Measurements from ENCODE around the gene DRC7.
"Not testable (repeated sequence)": the region's sequence is repeated elsewhere in the genome, so short reads cannot be mapped to it uniquely, and the experiment has no call there.

DRC7 gene

DNA sequence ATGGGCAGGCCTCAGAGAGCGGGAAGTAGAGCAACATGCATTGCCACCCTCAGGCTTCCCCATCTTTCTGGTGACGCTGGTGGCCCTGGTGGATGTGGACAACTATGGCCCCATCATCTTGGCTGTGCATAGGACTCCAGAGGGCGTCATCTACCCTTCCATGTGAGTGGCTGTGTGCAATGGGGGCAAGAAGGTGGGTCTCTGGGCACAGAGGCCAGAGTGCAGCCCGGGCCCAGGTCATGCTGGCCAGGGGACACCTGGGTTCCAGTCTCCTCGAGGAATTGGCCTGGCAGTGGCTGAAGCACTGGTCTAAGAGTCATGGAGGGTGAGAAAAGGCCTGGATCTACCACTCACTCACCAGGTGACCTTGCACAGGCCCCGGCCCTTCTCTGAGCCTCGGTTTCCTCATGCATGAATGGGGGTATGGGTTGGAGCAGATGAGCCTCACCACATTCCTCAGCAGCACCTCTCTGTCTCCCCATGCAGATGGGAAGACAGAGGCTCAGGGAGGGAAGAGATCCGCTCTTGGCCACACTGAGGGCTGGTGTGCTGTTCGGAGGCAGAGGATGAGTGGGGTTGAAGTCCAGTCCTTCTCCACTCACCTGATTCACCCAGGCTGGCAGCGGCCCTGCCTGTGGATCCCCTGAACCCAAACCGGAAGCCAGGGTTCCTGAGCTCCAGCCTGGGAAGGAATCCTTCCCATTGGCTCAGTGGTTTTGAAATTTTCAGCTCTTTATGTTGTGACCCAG is 33.7 kb upstream of the DRC7 start:
- DNase-seq (ENCODE audit: low read depth) = no peak

DNA sequence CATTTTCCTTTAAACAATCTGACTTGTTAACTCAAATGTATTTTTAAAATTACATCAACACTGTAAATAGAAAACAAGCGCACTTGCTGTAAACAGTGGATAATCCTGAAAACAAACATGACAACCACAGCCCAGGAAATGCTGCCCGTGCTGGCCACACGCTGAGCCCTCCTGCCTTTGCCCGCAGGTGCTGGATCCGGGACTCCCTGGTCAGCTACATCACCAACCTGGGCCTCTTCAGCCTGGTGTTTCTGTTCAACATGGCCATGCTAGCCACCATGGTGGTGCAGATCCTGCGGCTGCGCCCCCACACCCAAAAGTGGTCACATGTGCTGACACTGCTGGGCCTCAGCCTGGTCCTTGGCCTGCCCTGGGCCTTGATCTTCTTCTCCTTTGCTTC is 33.1 kb upstream of the DRC7 start:
- no peak for DNase-seq (ENCODE audit: low read depth)

DNA sequence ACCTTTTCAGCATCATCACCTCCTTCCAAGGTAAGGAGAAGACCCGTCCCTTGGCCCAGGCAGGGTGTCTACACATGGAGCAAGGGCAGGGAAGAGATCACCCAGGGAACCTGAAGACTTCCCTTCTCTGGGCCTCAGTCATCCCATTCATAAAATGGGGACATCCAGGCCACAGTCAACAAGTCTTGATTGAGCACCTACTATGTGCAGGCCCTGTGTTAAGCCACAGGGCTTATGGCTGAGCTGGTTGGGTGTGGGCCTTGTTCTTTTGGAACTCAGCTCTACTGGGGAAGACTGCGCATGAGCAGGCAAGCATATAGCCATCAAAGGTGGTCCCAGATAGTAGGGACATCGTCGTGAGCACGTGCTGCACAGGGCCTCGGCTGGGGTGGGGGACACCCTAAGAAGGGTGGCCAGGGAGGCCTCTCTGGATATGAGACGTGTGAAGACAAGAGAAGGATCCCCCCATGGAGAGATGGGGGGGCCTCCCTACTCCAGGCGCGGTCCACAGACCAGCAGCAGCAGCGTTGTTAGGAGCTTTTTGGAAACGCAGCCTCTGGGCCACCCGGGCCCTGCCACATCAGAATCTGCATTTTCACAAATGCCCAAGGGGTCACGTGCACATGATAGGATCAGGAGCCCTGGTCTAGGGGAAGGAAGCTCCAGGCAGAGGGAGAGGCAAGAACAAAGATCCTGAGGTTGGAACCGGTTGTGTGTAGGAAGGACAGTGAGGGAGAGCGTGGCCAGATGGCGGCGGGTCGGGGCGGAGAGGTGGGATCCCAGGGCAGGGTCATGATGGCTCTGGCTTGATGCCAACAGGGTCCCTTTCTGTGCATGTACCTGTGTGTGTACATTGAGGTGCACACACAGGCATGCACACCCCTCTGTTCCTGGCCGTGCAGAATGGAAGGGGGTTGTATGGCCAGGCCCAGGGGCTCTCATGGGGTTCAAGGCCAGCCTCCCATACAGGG is 32.4 kb upstream of the DRC7 start:
- DNase-seq (ENCODE audit: low read depth) = no peak

DNA sequence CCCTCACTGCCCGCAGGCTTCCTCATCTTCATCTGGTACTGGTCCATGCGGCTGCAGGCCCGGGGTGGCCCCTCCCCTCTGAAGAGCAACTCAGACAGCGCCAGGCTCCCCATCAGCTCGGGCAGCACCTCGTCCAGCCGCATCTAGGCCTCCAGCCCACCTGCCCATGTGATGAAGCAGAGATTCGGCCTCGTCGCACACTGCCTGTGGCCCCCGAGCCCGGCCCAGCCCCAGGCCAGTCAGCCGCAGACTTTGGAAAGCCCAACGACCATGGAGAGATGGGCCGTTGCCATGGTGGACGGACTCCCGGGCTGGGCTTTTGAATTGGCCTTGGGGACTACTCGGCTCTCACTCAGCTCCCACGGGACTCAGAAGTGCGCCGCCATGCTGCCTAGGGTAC is 31.2 kb upstream of the DRC7 start:
- DNase-seq (ENCODE audit: low read depth) = no peak

DNA sequence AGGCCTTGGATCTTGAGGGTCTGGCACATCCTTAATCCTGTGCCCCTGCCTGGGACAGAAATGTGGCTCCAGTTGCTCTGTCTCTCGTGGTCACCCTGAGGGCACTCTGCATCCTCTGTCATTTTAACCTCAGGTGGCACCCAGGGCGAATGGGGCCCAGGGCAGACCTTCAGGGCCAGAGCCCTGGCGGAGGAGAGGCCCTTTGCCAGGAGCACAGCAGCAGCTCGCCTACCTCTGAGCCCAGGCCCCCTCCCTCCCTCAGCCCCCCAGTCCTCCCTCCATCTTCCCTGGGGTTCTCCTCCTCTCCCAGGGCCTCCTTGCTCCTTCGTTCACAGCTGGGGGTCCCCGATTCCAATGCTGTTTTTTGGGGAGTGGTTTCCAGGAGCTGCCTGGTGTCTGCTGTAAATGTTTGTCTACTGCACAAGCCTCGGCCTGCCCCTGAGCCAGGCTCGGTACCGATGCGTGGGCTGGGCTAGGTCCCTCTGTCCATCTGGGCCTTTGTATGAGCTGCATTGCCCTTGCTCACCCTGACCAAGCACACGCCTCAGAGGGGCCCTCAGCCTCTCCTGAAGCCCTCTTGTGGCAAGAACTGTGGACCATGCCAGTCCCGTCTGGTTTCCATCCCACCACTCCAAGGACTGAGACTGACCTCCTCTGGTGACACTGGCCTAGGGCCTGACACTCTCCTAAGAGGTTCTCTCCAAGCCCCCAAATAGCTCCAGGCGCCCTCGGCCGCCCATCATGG is 30.5 kb upstream of the DRC7 start:
- no peak for DNase-seq (ENCODE audit: low read depth)

DNA sequence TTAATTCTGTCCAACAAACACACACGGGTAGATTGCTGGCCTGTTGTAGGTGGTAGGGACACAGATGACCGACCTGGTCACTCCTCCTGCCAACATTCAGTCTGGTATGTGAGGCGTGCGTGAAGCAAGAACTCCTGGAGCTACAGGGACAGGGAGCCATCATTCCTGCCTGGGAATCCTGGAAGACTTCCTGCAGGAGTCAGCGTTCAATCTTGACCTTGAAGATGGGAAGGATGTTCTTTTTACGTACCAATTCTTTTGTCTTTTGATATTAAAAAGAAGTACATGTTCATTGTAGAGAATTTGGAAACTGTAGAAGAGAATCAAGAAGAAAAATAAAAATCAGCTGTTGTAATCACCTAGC is 30.0 kb upstream of the DRC7 start:
- DNase-seq (ENCODE audit: low read depth) = no peak

DNA sequence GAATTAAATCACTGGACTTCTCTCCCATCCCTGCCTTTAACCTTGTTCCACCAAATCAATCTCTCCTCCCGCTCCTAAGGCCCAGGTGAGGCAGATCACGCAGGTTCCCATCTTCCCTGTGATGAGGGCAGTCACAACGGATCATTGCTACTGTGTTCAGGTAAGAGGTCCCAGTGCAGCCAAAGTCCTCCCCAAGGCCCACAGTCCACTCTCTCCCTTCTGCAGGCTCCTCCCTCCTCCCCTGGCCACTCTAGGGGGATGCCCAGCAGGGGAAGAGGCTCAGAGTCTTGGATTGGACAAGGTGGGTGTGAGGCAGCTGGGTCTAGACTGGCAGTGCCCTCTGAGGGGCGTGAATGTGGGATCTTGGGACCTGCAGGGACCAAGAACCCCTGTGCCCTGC is 29.1 kb upstream of the DRC7 start:
- no peak for DNase-seq (ENCODE audit: low read depth)

DNA sequence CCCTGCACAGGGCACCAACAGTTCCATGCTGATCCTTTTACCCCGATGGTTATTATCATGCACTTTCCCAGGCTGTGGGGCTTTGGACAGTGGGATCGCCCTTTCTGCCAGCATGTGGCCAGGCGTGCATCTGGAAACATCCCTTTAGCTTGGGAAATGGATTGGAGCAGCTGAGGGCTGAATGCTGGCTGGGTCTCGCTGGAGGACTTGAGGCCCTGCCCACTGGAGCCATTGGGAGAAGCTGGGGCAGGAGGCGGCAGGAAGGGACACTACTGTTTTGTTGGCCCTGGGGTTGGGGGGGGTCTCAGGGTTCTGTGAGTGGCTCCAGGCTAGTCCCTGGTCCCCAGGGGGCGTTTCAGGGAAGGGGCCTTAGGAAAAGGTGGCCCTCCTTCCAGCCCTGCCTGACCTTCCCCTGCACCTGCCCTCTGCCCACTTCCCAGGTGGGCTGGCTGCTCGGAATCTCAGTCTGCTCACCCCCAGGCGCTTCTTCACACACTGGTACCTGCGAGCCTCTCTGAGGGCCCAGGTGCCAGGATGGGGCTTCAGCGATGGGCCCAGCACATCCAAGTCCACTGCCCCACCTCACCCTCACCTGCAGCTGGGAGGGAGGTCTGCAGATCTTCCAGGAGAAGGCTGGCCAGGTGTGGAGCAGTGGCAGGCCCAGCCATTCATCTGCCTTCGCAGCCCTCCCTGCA is 28.1 kb upstream of the DRC7 start:
- DNase-seq (ENCODE audit: low read depth) = no peak

DNA sequence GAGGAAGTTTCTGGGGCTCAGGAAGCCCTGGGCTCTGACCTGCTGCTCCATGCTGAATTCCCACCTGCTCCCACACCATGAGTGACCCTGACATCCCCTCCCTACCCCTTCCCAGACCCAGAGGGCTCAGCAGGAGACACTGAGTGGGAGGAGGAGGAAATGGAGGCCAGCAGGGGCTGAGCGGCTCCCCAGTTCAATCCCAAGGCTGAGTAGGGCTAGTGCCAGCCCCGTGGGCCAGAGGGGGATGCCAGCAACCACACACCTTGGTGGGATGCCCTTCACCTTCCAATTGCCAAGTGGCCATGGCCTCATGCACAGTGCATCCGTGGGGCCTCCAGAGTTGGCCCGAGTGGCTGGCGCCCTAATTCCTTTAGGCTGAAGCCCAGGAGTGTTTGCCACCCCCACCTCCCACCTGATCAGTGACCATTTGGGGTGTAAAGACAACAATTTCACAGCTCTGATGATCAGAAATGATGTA is 27.5 kb upstream of the DRC7 start:
- no peak for DNase-seq (ENCODE audit: low read depth)

DNA sequence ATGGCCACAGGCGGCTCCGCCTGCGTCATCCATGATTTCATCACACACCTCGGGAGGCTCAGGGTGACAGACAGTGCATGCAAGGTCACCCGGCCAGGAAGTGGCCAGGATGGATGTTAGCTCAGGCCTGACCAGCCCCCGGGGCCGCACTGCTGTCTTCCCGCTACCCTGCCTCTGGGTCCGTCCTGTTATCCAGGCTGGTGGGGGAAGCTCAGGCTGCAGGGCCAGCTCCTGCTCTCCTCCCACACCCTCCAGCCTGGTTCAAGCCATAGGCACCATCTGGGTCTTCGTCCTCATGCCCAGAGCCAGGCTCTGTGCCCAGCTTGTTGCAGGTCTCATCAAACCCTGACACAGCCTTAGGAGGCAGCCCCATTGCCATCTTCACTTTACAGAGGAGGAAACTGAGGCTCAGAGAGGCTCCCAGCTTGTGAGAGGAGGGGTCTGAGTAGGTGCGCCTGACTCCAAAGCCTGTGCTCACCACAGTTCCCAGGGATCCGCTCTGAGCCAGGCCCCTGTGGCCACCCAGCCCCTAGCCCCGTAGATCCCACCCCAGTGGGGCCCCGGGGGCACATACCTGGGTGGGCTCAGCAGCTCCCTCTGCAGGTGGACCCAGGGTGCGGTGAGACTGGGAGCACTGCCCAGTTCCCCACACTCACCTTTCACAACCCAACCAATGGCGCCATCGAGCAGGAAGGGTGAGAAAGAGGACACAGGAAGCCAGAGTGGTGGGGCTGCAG is 26.9 kb upstream of the DRC7 start:
- DNase-seq (ENCODE audit: low read depth) = no peak

DNA sequence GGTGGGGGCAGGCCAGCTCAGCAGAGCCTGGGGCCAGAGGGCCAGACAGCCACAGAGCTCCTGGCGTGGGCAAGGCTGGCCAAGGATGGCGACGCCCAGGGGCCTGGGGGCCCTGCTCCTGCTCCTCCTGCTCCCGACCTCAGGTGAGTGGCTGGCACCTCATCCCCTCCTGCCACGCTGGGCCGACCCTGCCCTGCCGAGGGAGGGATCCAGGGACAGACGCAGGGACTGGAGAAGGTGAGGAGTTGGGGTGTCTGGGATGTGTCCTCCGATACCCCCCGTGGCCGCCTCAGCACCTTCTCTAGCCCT is 26.4 kb upstream of the DRC7 start, which contains the start of gene ADGRG3:
ADGRG3 (plus strand) TSS at position 44 of the 309 bp plus-strand sequence; CDS start at position 86, 42 bp downstream.
- DNase-seq (ENCODE audit: low read depth) = no peak

DNA sequence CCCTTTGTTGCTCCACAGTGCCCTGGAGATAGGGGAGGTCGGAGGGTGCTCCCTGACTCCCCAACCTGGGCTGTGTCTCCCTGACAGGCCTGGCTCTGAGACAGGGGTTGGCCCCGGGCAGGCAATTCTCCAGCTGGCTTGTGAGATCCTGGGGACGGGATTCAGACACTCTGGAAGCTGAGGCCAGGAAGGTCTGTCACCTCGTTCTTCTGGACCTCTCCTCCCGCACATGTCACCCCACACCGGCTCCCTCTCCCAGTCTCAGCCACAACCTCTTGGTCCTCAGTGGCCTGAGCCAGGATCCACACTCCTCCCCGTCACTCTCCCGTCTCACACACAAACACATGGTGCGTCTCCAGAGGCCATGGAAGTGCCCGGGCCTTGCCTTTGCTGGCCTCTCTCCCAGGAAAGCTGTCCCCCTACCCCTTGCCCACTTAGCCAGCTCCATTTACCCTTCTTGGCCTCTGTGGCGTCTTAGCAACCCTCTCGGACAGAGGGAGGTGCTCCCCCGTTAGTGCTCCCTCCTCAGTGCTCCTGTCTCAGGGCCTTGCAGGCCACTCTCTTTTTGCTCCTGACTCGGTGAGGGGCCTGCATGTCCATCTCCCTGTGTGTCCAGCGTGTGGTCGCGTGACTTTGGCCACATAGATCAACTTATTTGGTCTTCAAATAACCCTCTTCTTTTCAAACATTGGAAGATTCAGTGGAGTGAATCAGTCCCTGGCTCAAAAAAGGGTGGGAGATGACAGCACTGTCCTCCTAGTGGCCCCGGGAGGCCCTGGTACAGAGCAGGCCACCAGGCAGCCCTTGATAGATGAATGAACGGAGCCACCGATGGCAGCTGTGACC is 25.8 kb upstream of the DRC7 start:
- no peak for DNase-seq (ENCODE audit: low read depth)

DNA sequence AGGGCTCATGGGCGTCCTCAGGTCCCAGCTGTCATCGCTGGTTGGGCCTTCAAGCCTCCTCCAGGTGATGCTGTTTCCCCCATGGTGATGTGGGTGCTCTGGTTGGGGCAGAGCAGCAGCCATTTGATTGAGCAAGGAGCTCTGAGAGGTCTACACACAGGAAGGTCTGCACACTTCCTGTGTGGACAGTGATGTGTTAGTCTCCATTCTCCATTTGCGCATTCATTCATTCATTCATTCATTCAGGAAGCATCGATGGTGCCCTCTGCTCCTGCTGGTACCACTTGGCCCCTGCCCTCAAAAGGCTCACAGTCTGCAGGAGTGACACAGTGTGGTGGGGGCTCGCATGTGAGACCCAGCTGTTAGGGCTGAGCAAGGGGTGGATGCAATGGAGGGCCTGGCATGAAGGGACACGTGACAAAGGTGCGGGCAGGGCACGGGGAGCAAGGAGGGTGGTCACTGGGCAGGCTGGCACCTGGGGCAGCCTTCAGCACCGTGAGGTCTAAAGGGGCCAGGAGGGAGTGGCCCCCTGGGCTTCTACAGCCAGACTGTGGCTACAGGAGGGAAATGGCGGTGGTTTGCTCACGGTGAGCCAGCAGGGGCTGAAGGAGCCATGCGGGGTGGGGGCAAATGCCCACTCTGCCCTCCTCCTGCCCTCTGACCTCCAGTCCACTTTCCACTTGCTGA is 25.0 kb upstream of the DRC7 start:
- no peak for DNase-seq (ENCODE audit: low read depth)

DNA sequence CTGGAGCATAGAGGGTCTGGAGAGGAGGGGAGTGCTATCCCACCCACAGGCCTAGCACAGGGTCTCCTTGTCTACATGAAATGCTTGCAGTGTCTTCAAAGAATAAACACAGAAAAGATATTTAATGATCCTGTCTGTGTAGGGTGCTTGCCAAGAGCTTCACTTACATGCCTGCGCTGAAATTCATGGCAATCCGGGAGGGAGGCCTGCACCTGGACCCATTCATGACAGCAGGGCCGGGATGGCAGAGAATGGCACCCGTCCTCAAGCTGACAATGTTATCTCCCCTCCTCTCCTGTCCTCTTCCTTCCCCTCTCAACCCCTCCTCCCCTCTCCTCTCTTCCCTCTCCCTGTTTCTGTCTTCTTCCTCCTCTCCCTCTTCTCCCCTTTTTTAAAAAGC is 24.4 kb upstream of the DRC7 start:
- no peak for DNase-seq (ENCODE audit: low read depth)

DNA sequence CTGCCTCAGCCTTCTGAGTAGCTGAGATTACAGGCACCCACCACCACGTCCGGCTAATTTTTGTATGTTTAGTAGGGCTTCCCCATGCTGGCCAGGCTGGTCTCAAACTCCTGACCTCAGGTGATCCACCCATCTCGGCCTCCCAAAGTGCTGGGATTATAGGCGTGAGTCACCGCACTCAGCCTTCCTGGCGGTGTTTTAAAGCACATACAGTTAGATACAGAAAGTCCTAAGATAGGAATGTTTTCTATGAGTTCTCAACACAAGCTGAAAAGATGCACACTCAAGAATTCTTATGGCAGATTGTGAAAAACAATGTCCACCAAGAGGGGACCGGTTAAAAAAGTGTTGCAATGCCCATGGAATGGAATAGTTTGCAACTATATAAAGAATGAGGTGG is 23.2 kb upstream of the DRC7 start:
- not testable (repeated sequence) for DNase-seq (ENCODE audit: low read depth)

DNA sequence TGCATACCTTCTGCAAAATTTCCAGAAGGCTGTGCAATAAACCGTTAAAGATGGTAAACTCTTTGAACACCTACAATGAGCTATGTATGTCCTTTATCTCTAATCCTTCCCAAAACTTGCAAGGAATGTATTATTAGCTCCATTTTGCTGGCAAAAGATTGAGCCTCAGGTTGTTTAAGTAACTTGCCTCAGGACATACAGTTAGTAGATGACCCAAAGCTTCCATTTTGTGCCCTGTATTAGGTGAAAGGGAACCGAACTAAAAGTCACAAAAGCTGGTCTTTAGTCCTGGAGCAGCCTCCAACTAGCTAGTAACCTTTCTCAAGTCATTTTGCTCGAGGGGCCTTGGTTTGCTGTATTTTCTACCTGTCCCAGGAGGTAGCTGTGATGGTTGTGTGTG is 22.2 kb upstream of the DRC7 start:
- no peak for DNase-seq (ENCODE audit: low read depth)

DNA sequence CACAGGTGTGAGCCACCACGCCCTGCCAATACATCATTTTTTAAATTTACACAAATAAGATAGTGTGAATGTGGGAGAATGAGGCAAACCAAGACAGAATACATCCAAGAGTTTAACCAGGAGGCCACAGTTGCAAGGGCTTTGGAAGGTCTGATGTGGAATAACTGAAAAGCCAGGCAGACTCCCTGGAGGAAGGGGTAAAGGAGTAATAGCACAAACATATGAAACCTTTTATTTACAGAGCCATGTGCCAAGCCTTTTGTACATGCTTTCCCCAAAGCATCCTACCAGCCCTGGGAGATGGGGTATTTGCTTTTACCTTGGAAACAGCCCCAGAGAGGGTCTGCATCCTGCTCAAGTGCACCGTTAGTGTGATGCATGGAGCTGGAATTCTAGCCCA is 21.8 kb upstream of the DRC7 start:
- DNase-seq (ENCODE audit: low read depth) = no peak

DNA sequence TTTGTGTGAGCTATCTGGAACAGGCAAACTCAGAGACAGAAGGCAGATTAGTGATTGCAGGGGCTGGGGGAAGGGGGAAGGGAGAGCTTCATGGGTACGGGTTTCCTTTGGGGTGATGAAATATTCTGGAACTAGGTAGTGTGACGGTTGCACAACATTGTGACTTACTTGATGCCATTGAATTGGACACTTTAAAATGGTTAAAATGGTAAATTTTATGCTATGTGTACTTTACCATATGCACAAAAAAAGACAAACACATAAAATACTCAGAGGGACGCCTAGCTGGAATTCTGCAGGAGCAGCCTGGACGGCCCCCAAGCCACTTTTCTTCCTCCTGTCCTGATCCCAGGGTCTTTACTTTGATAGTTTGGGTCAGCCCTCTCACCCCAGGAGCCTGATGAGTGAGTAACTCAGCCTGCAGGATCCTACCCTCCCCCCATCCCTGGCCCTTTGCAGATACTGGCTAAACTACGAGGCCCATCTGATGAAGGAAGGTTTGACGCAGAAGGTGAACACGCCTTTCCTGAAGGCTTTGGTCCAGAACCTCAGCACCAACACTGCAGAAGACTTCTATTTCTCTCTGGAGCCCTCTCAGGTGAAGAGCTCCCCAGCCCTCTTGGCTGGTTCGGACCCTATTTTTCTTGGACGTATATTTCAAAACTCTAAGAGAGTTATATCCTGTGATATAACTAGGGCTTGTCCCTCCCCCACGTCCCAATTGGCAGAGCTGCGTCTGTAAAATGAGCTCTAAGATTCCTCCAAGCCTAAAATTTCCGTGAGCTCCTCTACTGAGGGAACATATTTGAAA is 18.7 kb upstream of the DRC7 start:
- DNase-seq (ENCODE audit: low read depth) = no peak

DNA sequence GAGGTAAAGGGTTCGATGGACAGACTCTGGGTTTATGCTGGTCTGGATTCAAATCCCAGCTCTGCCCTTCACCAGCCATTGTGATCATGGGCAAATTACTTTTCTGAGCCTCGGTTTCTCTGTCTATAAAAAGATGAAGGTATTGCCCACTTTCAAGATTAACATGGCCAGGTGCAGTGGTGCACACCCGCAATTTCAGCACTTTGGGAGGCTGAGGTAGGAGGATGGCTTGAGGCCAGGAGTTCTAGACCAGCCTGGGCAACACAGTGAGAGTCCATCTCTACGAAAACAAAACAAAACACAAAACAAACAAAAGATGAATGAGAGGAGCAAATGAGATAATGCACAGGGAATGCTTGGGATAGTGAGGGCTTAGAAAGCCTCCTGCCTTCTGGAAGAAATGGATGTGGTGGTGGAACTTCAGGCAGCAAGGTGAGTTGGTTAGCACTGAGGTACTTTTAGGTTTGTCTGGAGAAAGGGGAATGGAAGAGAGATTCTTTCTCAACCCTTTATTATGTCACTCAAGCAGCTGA is 18.0 kb upstream of the DRC7 start:
- no peak for DNase-seq (ENCODE audit: low read depth)

All from stimulated activated CD8-positive, alpha-beta memory T cell treated with anti-CD3 and anti-CD28 coated beads, Interleukin-4, amount 100 ng/mL, for 24 hours (primary cell).